Astrocyte of the spinal cord (primary cell): ENCODE measurements around the gene UCHL3.
"Not testable (repeated sequence)": the region's sequence is repeated elsewhere in the genome, so short reads cannot be mapped to it uniquely, and the experiment has no call there.

Experiments
- DNase-seq: peaks from one replicate; pipeline ENCODE4 v3.0.0; 2011; ENCODE audit warnings: low read depth, low spot score
- H3K4me3 ChIP-seq: 2 replicates; pipeline ENCODE4 v1.5.1; 2011; ENCODE audit warnings: low read depth, mild to moderate bottlenecking, low read length, moderate library complexity
- CTCF ChIP-seq: IDR thresholded peaks from 2 replicates; pipeline ENCODE4 v1.5.1; 2012; ENCODE audit warnings: low read depth, mild to moderate bottlenecking, low read length, inconsistent platforms
- in situ Hi-C: cut with HindIII; loops from 2 replicates; pipeline ENCODE4 v1.10.0; 2017; ENCODE audit warnings: low sequenced_read_pairs

Gene UCHL3

GRCh38 chr13:75533861-75534260 lies 15.7 kb upstream of the UCHL3 start:
- H3K4me3 ChIP-seq = no peak overlapping the region
- in situ Hi-C loops = no loop called here
- no peak for TF ChIP-seq CTCF
- no peak for DNase-seq

GRCh38 chr13:75537401-75538365 lies 11.9 kb upstream of the UCHL3 start, which contains the start of gene COMMD6:
Gene COMMD6, minus strand, starts transcription at chr13:75537841. Its CDS starts 36 bp downstream, at chr13:75537805.
- peak within 1 kb of the TSS; percentile 83 for H3K4me3 ChIP-seq
- in situ Hi-C loops = no loop called here
- DNase-seq = peak; percentile 91
- TF ChIP-seq CTCF = peak; percentile 25

- no peak overlapping the region for H3K4me3 ChIP-seq
- DNase-seq = no peak
- in situ Hi-C loops = no loop called here
- no peak for TF ChIP-seq CTCF
Observed at GRCh38 chr13:75541287-75541686, 8.3 kb upstream of the UCHL3 start.

- no peak for DNase-seq
- TF ChIP-seq CTCF = no peak
- in situ Hi-C loops = no loop called here
Observed at GRCh38 chr13:75541961-75542360, 7.6 kb upstream of the UCHL3 start.

GRCh38 chr13:75544681-75545330 lies 4.8 kb upstream of the UCHL3 start:
- TF ChIP-seq CTCF = no peak
- no peak overlapping the region for H3K4me3 ChIP-seq
- in situ Hi-C loops = no loop called here
- no peak for DNase-seq

More at GRCh38 chr13:75541961-75542360, 7.6 kb upstream of the UCHL3 start:
- no peak overlapping the region for H3K4me3 ChIP-seq

GRCh38 chr13:75545386-75545785 lies 4.2 kb upstream of the UCHL3 start:
- H3K4me3 ChIP-seq, in situ Hi-C loops, DNase-seq: not testable (repeated sequence)

- no peak overlapping the region for H3K4me3 ChIP-seq
- in situ Hi-C loops = no loop called here
- DNase-seq = no peak
- TF ChIP-seq CTCF = no peak
Observed at GRCh38 chr13:75547917-75548316, 1.7 kb upstream of the UCHL3 start.
